GM21528 (cell line): ENCODE results near the gene TM9SF2.
A peak's percentile ranks its signal among the peaks of the same experiment; 100 is the strongest.
"Not testable (repeated sequence)": the region's sequence is repeated elsewhere in the genome, so short reads cannot be mapped to it uniquely, and the experiment has no call there.

Experiments
- ATAC-seq: cut with Tn5 transposase; IDR thresholded peaks from one replicate; pipeline ENCODE4 v1.9.1; 2021; ENCODE audit warnings: mild to moderate bottlenecking, moderate library complexity; ENCODE audit not compliant: unreplicated experiment, low FRiP score

The TM9SF2 gene

GRCh38 chr13:99528547-99528946 lies 27.3 kb downstream of the TM9SF2 start:
- ATAC-seq, result peak; percentile 58

GRCh38 chr13:99536023-99536422 lies 34.8 kb downstream of the TM9SF2 start:
- ATAC-seq, result no peak

GRCh38 chr13:99540530-99540929 lies 39.3 kb downstream of the TM9SF2 start:
- no peak for ATAC-seq

- peak; percentile 99 for ATAC-seq
These were observed 41.6 kb downstream of the TM9SF2 start for GRCh38 chr13:99542788-99543406.

- ATAC-seq, result no peak
These were observed 44.1 kb downstream of the TM9SF2 start for GRCh38 chr13:99545361-99545760.

GRCh38 chr13:99545979-99546378 lies 44.7 kb downstream of the TM9SF2 start:
- no peak for ATAC-seq

GRCh38 chr13:99546878-99547277 lies 45.6 kb downstream of the TM9SF2 start:
- no peak for ATAC-seq

- peak; percentile 67 for ATAC-seq
These were observed 47.2 kb downstream of the TM9SF2 start for GRCh38 chr13:99548448-99548847.

GRCh38 chr13:99553033-99553432 lies 51.8 kb downstream of the TM9SF2 start:
- ATAC-seq, result no peak

- ATAC-seq, result no peak
These were observed 53.9 kb downstream of the TM9SF2 start for GRCh38 chr13:99555149-99555548.

GRCh38 chr13:99556867-99557443 lies 55.7 kb downstream of the TM9SF2 start:
- ATAC-seq, result no peak

- no peak for ATAC-seq
These were observed 57.4 kb downstream of the TM9SF2 start for GRCh38 chr13:99558570-99559180.

GRCh38 chr13:99559560-99559959 lies 58.3 kb downstream of the TM9SF2 start:
- no peak for ATAC-seq

GRCh38 chr13:99563404-99563803 lies 62.1 kb downstream of the TM9SF2 start:
- no peak for ATAC-seq

- no peak for ATAC-seq
These were observed 63.1 kb downstream of the TM9SF2 start for GRCh38 chr13:99564386-99564785.

GRCh38 chr13:99565478-99566124 lies 64.3 kb downstream of the TM9SF2 start:
- ATAC-seq, result no peak

- no peak for ATAC-seq
These were observed 65.1 kb downstream of the TM9SF2 start for GRCh38 chr13:99566125-99567083.

GRCh38 chr13:99568901-99569300 lies 67.6 kb downstream of the TM9SF2 start:
- ATAC-seq, result not testable (repeated sequence)

GRCh38 chr13:99572131-99572530 lies 70.9 kb downstream of the TM9SF2 start:
- ATAC-seq, result no peak

GRCh38 chr13:99572921-99573320 lies 71.6 kb downstream of the TM9SF2 start:
- ATAC-seq, result no peak
